Muscle layer of colon (tissue), 2 donors: Measurements from ENCODE around the gene VEGFA.

Experiments used
- H3K27ac ChIP-seq: one replicate; pipeline ENCODE4 v1.7.0; 2013; ENCODE audit warnings: low read depth, mild to moderate bottlenecking, low read length, moderate library complexity
- H3K27me3 ChIP-seq, 2 donors: one replicate each; pipeline ENCODE4 v1.7.0; 2013; ENCODE audit warnings: low read length in 2 of 2, mild to moderate bottlenecking in 2 of 2; ENCODE audit not compliant: insufficient read depth in 2 of 2, control insufficient read depth in 1 of 2
- H3K36me3 ChIP-seq: one replicate; pipeline ENCODE4 v1.7.0; 2013; ENCODE audit warnings: mild to moderate bottlenecking, low read length; ENCODE audit not compliant: insufficient read depth
- H3K4me1 ChIP-seq: one replicate; pipeline ENCODE4 v1.7.0; 2013; ENCODE audit warnings: mild to moderate bottlenecking, low read length; ENCODE audit not compliant: insufficient read depth
- H3K4me3 ChIP-seq, 2 donors: one replicate each; pipeline ENCODE4 v1.7.0; 2013; ENCODE audit warnings: low read length in 2 of 2, low read depth in 1 of 2, mild to moderate bottlenecking in 1 of 2, moderate library complexity in 1 of 2
- H3K9ac ChIP-seq: one replicate; pipeline ENCODE4 v1.7.0; 2013; ENCODE audit warnings: low read length
- H3K9me3 ChIP-seq: one replicate; pipeline ENCODE4 v1.7.0; 2013; ENCODE audit warnings: mild to moderate bottlenecking, low read length
- donor health status: abdominal sarcoma.
- donor health status: Adenocarcinoma of cecum.

The VEGFA gene

GRCh38 chr6:43740321-43740960 lies 29.6 kb upstream of the VEGFA start:
- no peak overlapping the region for H3K4me3 ChIP-seq
- H3K9ac ChIP-seq = no peak overlapping the region
- H3K9me3 ChIP-seq = no peaks in the 10 kb centered on the region
- no peaks in the 10 kb centered on the region for H3K4me1 ChIP-seq
- H3K27ac ChIP-seq = no peak overlapping the region
- no peaks in the 10 kb centered on the region for H3K36me3 ChIP-seq
- H3K27me3 ChIP-seq = no peaks in the 10 kb centered on the region

- Histone ChIP-seq H3K36me3 (no peaks in the 10 kb centered on the region), H3K4me3 (no peak overlapping the region), H3K4me1 (no peaks in the 10 kb centered on the region), H3K9ac (no peak overlapping the region), H3K27ac (no peak overlapping the region), H3K27me3 (no peaks in the 10 kb centered on the region), H3K9me3 (no peaks in the 10 kb centered on the region)
Measured at GRCh38 chr6:43740961-43741764, 28.8 kb upstream of the VEGFA start.

GRCh38 chr6:43741829-43742228 lies 28.2 kb upstream of the VEGFA start:
- no peak overlapping the region for H3K4me3 ChIP-seq
- no peaks in the 10 kb centered on the region for H3K36me3 ChIP-seq
- H3K27me3 ChIP-seq = no peaks in the 10 kb centered on the region
- no peak overlapping the region for H3K27ac ChIP-seq
- no peaks in the 10 kb centered on the region for H3K4me1 ChIP-seq
- no peaks in the 10 kb centered on the region for H3K9me3 ChIP-seq
- no peak overlapping the region for H3K9ac ChIP-seq

GRCh38 chr6:43742285-43742684 lies 27.7 kb upstream of the VEGFA start:
- Histone ChIP-seq H3K4me1 (no peaks in the 10 kb centered on the region), H3K9ac (no peak overlapping the region), H3K9me3 (no peaks in the 10 kb centered on the region), H3K4me3 (no peak overlapping the region), H3K36me3 (no peaks in the 10 kb centered on the region), H3K27ac (no peak overlapping the region), H3K27me3 (no peaks in the 10 kb centered on the region)

- H3K9ac ChIP-seq = no peak overlapping the region
- no peaks in the 10 kb centered on the region for H3K4me1 ChIP-seq
- H3K36me3 ChIP-seq = no peaks in the 10 kb centered on the region
- H3K27ac ChIP-seq = no peak overlapping the region
- H3K9me3 ChIP-seq = no peaks in the 10 kb centered on the region
- no peaks in the 10 kb centered on the region for H3K27me3 ChIP-seq
- H3K4me3 ChIP-seq = no peak overlapping the region
Measured at GRCh38 chr6:43742931-43743632, 26.9 kb upstream of the VEGFA start.

GRCh38 chr6:43743682-43744381 lies 26.2 kb upstream of the VEGFA start:
- no peaks in the 10 kb centered on the region for H3K27me3 ChIP-seq
- no peaks in the 10 kb centered on the region for H3K9me3 ChIP-seq
- no peaks in the 10 kb centered on the region for H3K36me3 ChIP-seq
- no peaks in the 10 kb centered on the region for H3K4me1 ChIP-seq
- H3K27ac ChIP-seq = no peak overlapping the region
- no peak overlapping the region for H3K9ac ChIP-seq
- no peak overlapping the region for H3K4me3 ChIP-seq

GRCh38 chr6:43744491-43744890 lies 25.5 kb upstream of the VEGFA start:
- Histone ChIP-seq H3K27ac (no peak overlapping the region), H3K9ac (no peak overlapping the region), H3K4me1 (no peaks in the 10 kb centered on the region)

GRCh38 chr6:43744931-43745727 lies 24.9 kb upstream of the VEGFA start:
- no peak overlapping the region for H3K27ac ChIP-seq

More at GRCh38 chr6:43744491-43744890, 25.5 kb upstream of the VEGFA start:
- H3K27me3 ChIP-seq = no peaks in the 10 kb centered on the region
- H3K9me3 ChIP-seq = no peaks in the 10 kb centered on the region
- H3K4me3 ChIP-seq = no peak overlapping the region
- no peaks in the 10 kb centered on the region for H3K36me3 ChIP-seq

GRCh38 chr6:43746071-43746470 lies 23.9 kb upstream of the VEGFA start:
- no peak overlapping the region for H3K27ac ChIP-seq
- no peak overlapping the region for H3K4me3 ChIP-seq
- no peaks in the 10 kb centered on the region for H3K9me3 ChIP-seq
- H3K9ac ChIP-seq = no peak overlapping the region
- no peaks in the 10 kb centered on the region for H3K27me3 ChIP-seq
- H3K36me3 ChIP-seq = no peaks in the 10 kb centered on the region
- H3K4me1 ChIP-seq = no peaks in the 10 kb centered on the region

More at GRCh38 chr6:43744931-43745727, 24.9 kb upstream of the VEGFA start:
- H3K4me3 ChIP-seq = no peak overlapping the region
- no peaks in the 10 kb centered on the region for H3K27me3 ChIP-seq
- no peaks in the 10 kb centered on the region for H3K9me3 ChIP-seq
- H3K9ac ChIP-seq = no peak overlapping the region
- H3K36me3 ChIP-seq = no peaks in the 10 kb centered on the region
- H3K4me1 ChIP-seq = no peaks in the 10 kb centered on the region

- Histone ChIP-seq H3K4me1 (no peaks in the 10 kb centered on the region), H3K36me3 (no peaks in the 10 kb centered on the region), H3K27me3 (no peaks in the 10 kb centered on the region), H3K4me3 (no peak overlapping the region), H3K9ac (no peak overlapping the region), H3K27ac (no peak overlapping the region), H3K9me3 (no peaks in the 10 kb centered on the region)
Measured at GRCh38 chr6:43746613-43747102, 23.4 kb upstream of the VEGFA start.
